ENCODE results near the gene GTF2A1.
A peak's percentile ranks its signal among the peaks of the same experiment; 100 is the strongest.
"Not testable (repeated sequence)": the region's sequence is repeated elsewhere in the genome, so short reads cannot be mapped to it uniquely, and the experiment has no call there.

Gene GTF2A1

DNA sequence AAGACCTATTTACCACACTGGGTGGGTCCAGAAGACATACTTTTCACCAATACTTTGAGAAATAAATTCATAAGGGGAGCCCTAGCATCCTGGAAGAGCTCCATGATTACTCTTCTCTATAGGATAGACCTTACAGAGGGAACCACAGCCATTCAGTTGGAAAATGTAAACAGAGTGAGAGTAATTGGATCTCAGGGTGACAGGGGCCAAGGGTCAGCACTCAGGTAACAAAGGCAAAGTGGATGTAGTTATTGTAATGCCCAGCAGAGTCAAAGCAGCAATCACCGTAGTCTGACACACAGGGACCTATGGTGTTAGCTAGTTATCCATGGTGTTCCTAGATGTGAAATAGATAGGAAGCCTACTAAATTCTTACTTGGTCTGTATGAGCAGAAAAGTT is 10.8 kb upstream of the GTF2A1 start:
- ATAC-seq: no peak

DNA sequence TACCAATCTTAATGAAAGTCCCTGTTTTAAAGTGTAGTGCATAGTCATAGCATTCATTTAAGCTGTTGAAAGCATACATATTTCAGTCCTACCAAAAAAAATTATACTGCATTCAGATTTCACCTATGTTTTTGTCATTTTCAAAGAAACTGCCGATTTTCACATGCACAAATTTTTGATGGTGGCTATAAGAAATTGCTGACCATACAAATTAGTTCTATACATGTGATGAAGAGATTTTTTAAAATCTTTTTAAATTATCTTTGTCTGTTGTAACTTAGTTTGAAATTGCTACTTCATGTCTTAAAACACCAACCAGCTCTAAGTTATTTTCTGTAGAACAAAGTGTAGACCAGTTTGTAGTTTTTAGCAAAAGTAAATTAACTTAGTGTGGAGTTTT is 3.5 kb upstream of the GTF2A1 start:
- no peak for ATAC-seq

- ATAC-seq: not testable (repeated sequence)
These were observed 3.0 kb upstream of the GTF2A1 start for GRCh38 chr14:81223788-81224187.

GRCh38 chr14:81222691-81223090 is 1.9 kb upstream of the GTF2A1 start:
- ATAC-seq: no peak

GRCh38 chr14:81222126-81222525 is 1.4 kb upstream of the GTF2A1 start:
- ATAC-seq: no peak

DNA sequence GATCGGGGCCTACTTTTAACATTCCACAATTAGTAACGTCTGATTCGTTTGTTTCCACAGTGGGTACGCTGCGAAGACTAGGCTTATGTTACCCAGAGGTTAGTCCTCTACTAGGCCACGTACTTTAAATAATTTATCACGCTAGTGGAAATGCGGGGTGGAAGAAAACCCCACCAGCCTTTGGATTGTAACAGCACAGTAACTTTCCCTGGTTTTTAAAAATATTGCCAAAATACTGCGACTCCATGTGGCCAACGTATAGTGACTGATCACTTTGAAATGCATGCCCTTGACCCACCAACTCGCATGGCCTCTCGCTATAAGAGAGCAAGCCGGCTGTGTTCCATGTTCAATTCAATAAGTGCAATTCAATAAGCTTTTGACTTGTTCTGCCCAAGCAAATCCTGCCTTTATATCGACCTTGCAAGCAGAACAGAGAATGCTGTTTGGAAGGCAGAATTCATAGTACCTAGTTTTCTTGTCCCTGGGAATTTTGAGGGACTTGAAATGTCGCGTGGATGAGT is 882 bp upstream of the GTF2A1 start:
- ATAC-seq: no peak

DNA sequence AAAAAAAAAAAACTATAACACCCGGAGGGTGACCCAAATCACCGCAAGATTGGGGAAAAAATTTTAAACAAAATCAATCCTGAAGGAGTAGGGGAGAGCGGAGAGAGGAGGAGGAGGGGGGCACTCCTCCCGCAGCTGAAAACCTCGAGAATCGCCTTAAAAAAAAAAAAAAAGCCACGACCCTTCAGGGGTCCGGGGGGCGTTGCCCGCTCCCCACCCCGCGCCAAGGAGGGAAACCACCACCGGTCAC is 254 bp downstream of the GTF2A1 start:
- ATAC-seq: no peak

DNA sequence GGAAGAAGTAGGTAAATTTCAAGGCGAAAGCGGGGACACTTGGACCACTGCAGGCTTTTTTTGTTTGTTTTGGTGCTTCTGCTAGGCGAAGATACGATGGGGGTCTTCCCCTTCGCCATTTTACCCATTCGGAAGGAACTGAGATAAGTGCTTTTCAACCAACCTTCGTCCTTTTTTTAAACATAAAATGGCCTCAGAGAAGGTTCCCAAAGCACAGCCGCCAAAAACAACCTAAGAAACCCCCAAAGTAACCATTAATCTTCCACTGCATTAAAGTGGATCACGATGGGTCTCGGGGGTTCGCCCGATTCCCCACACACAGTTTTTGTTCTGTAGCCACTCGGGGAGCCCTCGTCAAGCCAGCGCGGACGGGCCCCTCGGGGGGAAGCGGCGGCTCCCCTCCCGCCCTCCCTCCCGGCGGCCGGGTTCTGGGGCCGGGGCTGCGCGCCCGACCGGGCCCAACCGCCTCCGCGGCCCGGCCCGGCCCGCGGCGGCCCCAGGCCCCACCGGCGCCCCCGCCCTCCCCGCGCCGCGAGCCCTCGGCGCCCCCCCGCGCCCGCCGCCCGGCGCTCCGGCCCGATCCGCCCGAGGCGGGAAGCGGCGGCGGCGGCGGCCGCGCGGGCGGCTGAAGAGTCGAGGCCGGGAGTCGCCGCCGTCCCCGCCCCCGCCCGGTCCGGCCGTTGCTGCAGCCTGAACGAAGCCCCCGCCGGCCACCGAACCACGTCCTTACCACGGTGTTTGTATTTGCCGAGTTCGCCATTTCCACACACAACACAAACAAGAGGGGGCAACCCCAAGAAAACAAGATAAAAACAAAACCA is 790 bp downstream of the GTF2A1 start:
- peak in 1 of 2 donors; percentile 2 for ATAC-seq

GRCh38 chr14:81219210-81219758 is 1.5 kb downstream of the GTF2A1 start:
- peak; percentile 63 to 66 for ATAC-seq

- peak; percentile 44 to 49 for ATAC-seq
These were observed 8.9 kb downstream of the GTF2A1 start for GRCh38 chr14:81211844-81212243.

- ATAC-seq: no peak
These were observed 11.5 kb downstream of the GTF2A1 start for GRCh38 chr14:81209167-81209836.

GRCh38 chr14:81208489-81208888 is 12.3 kb downstream of the GTF2A1 start:
- ATAC-seq: no peak

DNA sequence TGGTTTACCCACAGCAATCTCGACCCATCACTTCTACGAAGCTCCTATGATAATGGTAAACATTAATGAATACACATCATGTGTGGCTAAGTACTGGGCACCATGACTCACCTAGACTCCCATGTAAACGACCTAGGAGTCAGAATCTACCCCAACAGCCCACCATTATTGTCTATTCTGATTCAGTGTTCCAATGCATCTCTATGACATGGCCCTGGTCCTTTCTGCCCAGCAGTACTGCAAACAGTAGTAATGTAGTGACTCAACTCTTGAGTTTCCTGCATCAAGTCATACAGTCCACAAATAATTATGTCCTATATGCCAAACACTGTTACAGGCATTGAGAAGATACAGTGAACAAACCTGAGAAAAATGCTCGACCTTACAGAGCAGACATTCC is 14.6 kb downstream of the GTF2A1 start:
- ATAC-seq: peak; percentile 87 to 93

GRCh38 chr14:81205639-81206038 is 15.1 kb downstream of the GTF2A1 start:
- ATAC-seq: no peak

DNA sequence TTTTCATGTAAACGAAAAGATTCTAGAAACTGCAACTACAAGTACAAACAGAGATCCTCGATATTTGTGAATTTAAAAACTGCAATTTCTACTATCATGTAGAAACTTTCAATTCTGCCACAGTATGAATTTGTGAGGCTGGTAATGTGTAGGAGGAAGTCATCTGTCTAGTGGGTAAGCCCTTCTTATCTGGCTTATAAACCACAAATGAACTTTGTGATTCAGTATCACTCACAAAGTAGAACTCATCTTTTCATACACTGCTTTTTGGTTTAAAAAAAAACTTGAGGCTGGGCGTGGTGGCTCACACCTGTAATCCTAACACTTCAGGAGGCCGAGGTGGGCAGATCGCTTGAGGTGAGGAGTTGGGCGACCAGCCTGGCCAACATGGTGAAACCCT is 20.7 kb downstream of the GTF2A1 start:
- peak; percentile 98 to 100 for ATAC-seq

GRCh38 chr14:81199084-81199483 is 21.7 kb downstream of the GTF2A1 start:
- ATAC-seq: no peak

GRCh38 chr14:81198651-81199050 is 22.1 kb downstream of the GTF2A1 start:
- no peak for ATAC-seq

DNA sequence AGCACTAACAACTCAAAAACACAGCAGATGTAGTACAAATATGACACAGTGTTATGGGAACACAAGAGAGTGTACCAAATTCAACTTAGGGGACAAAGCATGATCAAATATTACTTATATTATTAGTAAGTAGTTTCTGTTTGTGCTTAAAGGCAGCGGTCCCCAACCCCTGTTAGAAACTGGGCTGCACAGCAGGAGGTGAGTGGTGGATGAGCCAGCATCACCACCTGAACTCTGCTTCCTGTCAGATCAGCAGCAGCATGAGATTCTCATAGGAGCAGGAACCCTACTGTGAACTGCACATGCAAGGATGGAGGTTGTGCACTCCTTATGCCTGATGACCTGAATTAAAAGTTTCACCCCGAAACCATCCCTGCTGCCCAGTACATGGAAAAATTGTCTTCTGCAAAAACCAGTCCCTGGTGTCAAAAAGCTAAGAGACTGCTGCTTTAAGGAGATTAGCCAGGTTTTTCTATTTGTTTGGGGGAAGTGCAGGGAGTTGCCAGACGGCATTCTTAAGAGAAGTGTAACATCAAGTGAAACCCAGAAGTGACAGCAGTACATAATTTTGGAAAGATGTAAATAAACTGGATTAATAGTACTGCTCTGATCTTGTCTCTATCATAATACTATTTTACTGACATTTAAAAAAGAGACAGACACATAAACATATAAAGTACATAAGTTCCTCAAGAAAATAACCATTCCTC is 26.7 kb downstream of the GTF2A1 start:
- ATAC-seq: peak; percentile 93 to 97

DNA sequence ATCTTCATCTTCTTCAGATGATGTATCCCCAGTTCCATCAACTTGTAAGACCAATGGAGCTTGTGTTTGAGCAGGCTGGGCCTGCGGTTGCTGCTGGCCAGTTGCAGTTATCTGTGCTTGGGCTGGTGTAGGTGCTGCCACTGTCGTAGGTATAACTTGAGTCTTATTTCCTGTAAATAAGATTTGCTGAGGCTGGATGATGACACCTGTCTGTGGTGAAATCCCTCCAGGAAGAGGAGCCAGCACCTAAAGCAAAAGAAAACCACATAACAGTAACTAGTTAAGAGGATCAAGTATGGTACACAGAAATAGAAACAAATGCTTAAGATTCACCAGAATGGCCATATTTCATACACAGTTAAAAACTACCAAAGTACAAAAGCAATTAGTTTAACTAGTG is 28.2 kb downstream of the GTF2A1 start:
- no peak for ATAC-seq

DNA sequence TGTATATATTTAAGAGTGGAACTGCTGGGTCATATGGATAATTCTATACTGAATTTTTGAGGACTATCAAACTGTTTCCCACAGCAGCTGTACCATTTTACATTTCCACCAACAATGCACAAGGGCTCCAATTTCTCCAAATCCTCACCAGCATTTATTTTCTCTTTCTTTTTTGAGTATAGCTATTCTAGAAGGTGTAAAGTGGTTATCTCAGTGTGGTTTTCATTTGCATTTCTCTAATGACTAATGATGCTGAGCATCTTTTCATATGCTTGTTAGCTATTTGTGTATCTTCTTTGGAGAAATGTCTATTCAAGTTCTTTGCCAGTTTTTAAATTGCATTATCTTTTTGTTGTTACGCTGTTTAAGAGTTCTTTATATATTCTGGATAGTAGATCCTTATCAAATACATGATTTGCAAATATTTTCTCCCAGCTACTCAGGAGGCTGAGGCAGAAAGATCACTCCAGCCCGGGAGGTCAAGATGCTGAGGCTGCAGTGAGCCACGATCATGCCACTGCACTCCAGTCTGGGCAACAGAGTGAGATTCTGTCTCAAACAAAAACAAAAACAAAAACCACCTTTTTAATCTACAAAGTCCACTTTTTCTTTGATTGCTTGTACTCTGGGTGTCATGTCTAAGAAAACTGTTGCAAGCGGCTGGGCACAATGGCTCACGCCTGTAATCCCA is 32.8 kb downstream of the GTF2A1 start:
- peak; percentile 75 to 77 for ATAC-seq

GRCh38 chr14:81179631-81180030 is 41.1 kb downstream of the GTF2A1 start:
- no peak for ATAC-seq

DNA sequence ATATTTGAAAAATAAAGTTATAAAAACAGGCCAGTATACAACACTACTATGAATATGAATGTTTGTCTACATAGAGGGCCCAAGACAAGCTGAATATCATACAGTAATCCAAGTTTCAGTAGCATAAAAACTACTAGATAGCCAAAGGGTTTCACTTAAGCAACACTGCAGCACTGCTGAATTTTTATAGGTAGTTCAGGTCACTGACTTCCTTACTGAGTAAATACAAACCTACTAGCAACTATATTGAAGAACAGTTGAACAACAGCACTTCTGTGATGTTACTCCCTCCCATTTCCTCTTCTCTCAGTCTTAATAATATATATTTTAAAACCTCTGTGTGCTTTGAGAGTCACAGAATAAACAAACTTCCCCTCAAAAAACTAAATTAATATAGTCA is 42.7 kb downstream of the GTF2A1 start:
- peak in 1 of 2 donors; percentile 24 for ATAC-seq

- ATAC-seq: no peak
These were observed 43.5 kb downstream of the GTF2A1 start for GRCh38 chr14:81177225-81177624.

All from activated CD4-positive, CD25-positive, alpha-beta regulatory T cell treated with anti-CD3 and anti-CD28 coated beads, Interleukin-2, amount 50 U/mL, for 24 hours (primary cell).